HG02970 (cell line): ENCODE measurements around the gene SPSB4.

Source experiments
- ATAC-seq: cut with Tn5 transposase; IDR thresholded peaks from one replicate; pipeline ENCODE4 v1.9.1; 2021; ENCODE audit warnings: mild to moderate bottlenecking, moderate library complexity, moderate number of reproducible peaks; ENCODE audit not compliant: unreplicated experiment, low FRiP score

Gene SPSB4

DNA sequence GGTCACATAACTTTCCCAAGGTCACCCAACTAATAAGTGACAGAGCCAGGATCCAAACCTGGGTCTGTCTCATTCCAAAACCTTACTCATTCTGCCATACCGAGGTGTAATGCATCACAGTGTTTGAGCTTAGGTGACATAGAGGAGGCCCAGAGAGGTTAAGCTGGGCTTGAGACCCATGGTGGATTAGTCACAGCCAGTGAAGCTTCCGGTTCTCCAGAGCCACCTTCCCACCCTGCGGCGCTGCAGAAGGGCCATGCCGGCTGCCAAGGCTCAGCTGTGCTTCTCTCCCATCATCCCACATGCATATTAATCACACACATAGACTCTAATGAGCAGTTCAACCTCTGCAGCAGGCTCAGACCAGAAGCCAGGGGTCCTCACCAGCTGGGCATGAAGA lies 42.2 kb downstream of the SPSB4 start:
- no peak for ATAC-seq

DNA sequence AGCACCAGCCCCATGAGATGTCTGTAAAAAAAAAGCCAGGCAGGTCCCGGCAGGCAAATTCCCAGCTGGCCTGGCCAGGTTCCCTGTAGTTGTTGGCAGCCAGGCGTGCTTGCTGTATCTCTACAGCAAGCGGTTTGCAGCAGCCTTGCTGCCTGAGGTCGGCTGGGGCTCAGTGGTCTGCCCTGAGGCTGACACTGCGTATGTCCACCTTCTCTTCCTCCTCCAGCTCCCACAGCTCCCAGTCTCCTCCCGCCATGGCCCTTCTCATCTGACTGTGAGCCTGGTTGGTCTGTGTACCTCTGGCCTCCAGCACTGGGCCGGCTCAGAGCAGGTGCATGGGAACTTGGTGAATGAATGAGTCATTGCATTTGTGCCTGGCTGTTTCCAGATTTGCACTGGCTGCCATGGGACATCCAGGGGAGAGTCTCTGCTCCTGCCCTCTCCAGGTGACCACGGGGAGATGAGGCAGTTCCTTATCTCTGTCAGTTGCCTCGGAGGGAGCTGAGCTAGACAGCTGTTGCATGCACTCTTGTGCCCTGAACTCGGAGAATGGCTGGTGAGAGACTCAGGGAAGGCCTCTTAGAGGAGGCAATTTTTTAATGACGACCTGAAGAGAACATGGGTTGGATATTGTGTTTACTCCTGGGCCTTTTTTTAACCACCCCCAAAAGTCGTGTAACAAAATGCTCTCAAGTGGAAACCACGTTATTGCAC lies 43.0 kb downstream of the SPSB4 start:
- ATAC-seq: no peak

DNA sequence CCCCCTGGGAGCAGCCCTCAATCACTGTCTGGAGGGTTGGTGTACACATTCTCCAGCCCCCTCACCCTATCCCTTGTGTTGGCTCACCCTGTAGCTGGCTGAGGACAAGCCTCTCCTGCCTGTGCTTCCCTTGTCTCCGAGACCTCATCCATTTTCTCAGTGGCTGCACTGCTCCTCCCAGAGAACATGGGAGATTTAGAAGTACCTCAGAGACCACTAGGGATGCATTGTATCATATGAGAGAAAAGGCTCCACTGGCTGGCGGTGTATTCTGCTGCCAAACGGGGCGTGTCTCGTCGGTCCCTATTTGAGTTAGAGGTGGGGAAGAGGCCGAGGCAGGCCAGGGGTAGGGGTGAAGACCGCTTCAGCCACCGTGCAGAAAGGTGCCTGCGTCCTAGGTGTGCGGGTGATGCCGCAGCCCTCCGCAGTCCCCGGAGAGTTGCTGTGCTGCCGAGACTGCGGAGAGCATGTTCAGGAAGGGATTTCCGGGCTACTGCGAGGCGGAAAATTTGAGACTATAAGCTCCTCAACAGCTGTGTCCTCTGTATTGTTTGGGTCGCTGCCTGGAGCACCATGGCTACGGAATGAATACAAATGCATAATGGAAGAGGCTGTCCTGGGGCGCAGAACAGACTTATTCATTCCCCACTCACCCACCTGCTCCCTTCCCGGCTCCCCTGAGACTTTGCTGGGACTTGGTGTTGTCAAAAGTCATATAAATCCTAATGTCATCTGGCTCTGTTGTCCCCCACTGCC lies 43.8 kb downstream of the SPSB4 start:
- ATAC-seq: no peak

DNA sequence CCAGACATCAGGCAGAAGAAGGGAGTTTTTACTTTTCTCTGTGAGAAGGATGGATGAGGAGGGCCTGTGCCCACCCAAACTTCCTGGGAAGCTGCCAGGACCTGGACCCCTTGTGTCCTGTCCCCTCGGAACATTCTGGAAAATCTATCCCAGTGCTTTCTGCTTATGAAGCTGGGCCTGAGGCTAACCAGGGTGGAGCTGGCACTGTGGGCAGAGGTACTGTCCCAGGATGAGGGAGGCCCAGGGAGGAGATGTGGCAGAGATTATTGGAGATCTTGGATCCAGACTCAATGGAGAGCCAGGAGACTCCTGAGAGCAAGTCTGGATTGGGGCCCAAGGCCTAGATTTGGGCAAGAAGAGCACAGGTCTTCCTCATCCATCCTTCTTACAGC lies 44.4 kb downstream of the SPSB4 start:
- no peak for ATAC-seq

DNA sequence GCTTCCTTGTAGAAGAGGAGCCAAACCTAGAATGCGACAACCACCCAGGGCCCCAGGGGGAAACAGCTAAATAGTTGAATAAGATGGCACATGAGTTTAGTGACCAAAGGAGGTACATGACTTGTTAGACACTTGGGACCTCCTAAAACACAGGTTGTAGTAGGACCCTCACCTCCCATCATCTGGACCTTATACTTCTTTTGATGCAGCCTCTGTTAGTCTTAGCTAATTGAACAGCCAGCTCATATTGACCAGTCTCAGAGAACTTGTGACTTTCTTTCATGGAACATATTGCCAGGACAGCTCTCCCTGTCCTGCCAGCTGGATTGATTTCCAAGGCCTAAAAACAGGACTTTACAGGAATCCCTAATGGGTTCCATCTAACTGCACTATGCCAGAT lies 45.0 kb downstream of the SPSB4 start:
- no peak for ATAC-seq

DNA sequence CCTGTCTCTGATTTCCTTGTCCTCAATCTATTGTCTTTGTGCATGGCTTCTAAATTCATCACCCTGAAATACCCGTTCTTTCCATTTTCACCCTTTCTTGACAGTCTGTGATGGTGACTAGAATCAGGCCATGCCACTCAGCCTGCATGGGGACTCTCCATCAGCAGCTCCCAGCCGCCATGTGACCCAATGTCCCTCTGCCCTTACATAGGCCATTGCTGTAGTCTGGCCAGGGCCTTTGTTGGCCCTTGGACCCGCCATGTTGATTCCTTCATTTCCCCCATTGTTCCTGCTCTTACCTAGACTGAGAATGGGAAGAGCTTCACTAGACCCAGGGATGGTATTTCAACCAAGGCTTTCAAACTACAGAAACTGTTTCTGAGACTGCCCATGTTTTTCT lies 45.8 kb downstream of the SPSB4 start:
- no peak for ATAC-seq

DNA sequence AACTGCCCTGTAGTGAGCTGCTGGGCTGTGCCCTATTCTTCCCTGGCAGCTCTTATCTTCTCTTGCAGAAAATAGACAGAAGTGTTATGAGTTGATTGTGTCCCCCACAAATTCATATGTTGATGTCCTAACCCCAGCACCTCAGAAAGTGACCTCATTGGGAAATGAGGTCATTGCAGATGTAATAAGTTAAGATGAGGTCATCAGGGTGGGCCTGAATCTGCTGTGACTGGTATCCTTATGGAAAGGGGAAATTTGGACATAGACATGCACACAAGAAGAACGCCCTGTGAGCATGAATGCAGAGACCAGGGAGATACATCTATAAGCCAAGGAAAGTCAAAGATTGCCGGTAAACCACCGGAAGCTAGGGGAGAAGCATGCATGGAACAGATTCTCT lies 49.0 kb downstream of the SPSB4 start:
- ATAC-seq: no peak

DNA sequence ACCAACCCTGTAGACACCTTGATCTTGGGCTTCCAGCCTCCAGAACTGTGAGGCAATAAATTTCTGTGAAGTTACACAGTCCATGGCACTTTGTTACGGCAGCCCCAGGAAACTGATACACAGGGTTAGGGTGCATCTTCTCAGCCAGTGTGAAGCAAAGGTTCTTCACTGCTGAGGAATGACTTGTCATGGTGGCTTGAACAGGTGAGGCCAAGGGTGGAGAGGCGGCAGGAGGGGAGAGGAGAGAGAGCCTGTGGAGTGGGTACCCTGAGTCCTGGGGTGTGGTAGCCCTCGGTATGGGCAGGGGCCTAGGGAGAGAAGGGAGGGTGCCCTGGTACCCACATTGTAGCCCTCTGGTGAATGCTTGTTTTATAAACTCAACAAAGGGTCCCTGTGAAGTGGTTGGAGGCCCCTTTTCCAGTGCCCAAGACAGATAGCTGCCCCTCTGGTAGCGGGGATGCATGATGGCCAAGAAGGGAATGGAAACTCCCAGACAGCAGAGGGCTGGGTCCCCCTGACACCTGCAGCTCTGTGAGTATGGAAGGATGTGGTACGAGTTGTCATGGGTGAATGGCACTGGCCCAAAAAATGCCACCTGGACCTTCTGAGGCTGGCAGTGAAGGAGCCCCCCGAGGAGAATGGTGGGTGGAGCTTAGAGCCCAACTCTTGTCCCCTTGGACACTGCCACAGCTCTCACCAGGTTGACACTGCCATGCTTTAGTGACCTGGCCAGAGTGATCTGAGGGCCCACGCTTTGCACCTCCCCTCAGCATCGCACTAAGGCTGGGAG lies 49.6 kb downstream of the SPSB4 start:
- no peak for ATAC-seq

DNA sequence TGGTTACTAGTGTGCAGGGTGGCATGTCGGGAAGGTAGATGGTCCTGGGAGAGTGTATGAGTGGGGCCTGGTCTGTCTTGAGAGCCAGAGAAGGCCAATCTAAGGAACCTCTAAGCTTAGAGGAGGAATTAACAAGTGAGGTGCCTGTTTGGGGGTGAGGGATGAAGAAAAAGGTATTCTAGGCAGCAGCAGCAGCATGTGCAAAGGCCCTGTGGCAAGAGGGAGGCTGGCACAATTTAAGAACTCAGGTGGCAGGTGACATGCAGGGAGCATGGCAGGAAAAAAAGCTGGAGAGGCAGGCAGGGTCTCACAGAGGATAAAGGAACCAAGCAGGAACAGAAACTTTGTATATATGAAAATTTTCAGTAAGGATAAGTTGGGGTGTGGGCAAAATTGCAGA lies 51.2 kb downstream of the SPSB4 start:
- ATAC-seq: no peak

DNA sequence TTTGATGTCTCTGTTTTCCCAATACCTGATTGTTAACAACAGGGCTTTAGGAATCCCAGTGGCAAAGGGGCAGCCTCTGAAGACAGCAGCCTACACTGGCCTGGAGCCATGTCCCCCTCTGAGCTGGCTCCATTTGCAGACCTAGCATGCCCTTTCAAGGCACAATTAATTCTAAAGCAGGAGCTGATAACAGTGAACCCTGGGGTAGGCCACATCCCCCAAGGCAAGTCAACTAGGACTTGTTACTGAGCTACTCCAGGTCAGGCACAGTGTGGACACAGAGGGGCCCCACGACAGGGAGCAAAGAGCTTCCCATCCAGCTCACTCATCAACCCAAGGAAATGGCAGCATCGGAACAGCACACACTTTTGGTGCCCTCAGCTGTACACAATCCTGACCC lies 51.9 kb downstream of the SPSB4 start:
- no peak for ATAC-seq

DNA sequence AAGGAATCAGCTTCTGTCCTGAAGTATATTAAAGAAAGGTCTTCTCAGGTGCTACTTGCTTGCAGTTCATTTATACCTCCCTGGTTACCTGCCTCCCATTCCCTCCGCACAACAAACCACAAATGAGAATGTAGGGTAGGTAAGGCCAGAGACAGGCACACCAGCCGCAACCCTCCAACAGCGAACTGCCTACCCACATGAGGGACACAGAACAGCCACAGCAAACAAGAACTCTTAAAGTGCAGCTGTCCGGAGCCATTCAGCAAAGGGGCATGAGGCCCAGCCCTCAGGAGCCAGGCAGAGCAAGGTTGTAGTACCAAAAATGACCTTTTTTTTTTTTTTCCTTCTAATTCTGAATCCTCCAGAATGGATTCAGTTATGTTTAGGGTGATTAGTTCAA lies 52.4 kb downstream of the SPSB4 start:
- ATAC-seq: no peak

DNA sequence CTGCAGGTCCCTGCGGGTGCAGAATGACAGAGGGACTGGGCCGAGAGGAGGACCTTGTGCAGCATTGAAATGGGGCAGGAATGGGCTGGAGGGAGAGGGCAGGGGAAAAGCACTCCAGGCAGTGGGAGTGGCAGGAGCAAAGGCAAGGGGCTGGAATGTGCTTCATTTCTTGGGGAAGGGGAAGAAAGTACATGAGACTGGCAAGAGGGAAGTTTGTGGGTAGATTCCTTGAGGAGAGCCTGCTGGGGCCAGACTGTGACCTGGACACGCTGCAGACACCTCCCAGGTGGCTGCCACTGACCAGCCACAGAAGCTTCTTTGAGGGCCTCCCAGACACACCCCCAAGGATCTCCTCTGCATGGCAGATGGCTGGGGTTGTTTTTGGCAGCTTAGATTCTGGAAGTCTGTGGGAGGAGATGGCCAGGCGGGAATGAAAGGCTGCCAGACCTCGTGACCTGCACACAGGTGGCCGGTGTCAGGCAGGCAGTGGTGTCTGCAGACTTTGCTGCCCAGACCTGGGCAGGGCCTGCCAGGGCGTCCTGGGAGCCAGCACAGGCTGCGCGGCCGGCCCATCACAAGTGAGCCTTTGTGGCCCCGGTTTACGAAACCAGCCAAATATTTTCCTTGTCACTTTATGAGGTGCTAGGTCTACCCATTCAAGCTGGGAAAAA lies 53.1 kb downstream of the SPSB4 start:
- ATAC-seq: no peak

DNA sequence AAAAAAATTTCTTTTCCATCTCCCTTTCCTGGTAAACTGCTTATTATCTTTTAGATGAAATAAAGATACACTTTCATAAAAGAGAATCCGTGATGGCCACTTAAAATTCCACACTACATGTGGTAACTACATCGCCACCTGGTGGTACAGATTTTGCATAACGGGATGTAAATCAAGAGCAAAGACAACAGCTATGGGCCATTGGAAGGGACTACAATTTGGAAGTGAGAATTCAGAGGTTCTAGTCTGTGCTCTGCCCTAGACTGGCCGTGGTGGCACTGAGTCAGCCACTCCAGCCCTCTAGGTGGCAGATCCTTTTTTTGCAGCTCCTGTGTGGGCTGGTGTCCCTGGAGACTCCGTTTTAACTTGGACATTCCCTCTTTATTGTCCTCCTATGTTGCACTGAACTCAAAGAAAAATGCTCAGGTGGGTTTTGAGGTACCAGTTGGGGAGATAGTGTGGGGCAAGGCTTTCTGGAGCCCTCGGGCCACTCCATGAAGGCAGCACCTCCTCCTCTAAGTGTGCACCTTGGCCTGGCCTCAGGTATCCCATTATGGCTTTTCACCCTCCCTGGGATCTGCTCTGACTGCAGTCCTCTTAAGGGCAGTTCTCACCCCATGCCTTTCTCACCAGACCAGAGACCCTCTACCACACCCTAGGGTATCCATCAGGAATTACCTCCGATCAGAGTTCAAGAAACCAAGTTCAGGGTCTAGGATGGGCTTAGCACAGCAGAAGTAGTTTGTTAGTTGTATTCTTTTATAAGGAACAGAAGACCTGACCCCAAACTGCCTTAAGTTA lies 54.9 kb downstream of the SPSB4 start:
- ATAC-seq: no peak

DNA sequence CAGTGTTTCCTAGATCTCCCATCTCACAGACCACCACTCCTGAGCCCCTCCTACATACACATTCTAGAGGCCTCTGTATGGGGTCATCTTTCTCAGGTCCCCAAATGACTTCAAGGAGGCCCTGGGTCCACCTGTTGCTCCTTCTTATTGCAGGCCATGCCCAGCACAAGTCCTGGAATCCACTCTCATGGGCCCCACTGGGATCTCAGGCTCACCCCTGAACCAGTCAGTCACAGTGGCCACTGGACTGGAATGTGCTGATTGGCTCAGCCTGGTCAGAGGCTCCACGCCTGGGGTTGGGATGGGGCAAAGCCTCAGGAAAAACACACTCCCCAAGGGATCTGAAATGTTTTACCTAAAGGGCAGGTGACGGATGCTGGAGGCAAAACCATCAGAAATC lies 55.7 kb downstream of the SPSB4 start:
- ATAC-seq: no peak

DNA sequence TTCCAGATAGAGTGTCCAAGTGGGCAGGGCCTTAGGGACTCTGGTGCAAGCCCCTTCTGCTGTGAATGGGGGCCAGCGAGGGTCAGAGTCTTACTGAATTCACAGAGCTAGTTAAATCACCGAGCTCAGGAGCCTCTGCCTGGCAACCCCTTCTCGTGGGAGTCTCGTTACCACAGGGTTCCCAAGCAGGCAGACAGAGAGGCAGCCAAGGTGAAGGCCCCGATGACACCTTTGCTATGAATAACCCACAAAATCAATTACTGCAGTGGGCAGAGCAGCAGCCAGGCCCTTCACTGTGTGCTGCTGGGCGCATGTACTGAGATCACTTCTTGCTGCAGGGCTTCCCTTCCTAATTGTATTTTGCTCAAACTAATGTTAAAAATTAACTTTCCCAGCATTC lies 56.9 kb downstream of the SPSB4 start:
- ATAC-seq: no peak

DNA sequence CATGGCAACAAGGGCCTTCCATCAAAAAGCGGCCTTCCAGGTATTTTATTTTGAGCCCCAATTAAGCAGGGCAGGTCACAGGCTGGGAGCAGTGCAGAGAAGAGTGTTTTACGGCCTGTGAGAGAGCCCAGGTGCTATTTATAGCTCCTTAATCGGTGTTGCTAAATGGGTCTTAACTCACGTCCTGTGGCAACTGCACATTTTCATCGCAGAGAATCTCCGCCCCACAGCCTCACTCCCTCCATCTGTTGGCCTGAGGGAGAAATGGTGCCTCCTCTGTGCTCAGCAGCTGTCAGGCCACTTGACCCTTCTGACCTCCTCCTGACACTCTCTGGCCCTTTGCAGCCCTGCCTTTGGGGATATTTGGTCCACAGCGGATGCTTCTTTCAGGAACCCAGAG lies 58.6 kb downstream of the SPSB4 start:
- no peak for ATAC-seq

DNA sequence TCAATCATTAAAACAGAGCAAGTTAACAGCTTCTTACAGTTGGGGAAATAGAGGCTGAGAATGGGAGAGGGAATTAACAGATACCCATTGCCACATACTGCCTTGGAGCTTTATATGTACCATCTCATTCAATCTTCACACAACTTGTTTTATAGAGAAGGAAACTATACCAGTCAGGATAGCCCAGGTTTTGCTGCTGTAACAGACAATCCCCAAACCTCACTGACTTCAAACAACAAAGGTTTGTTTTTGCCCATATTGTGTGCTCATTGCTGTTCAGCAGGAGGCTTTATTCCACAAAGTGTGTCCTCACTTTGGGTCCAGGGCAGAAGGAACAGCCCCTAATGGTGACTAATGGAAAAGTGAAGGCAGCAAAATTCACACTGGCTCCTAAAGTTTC lies 59.2 kb downstream of the SPSB4 start:
- ATAC-seq: no peak

DNA sequence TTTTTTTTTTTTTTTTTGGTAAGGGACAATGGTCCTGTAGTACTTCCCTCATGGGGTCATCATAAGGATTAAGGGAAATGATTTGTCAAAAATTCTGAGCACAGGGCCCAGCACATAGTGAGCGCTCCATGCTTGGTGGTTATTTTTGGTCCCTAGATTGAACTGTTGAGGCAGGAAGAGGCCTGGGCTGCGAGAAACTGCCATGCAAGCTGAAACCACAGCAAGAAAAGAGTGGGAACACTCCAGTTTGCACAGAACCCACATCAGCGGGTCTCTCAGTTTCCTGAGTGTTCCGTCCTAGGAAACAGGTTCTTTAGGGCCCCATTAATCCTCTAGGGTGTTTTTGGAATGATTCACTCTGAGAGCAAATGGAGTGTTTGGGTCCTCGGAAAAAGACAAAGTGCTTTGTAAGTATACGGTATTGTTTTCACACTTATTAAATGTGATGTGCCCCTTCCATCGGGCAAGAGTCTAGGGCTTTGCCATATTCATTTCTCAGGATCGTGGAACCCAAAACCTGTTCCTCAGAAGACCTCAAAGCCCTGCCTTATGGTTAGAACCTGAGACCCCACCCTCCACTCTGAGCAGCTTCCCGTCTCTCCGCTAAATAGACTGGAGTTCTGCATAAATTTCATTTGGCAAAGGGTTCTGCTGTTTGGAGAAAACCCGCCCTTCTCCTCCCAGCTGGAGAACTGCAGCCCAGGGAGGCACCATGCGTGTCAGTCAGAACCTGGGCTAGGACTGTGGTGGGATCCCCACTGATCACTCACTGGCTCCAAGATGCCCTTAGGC lies 60.4 kb downstream of the SPSB4 start:
- ATAC-seq: no peak

DNA sequence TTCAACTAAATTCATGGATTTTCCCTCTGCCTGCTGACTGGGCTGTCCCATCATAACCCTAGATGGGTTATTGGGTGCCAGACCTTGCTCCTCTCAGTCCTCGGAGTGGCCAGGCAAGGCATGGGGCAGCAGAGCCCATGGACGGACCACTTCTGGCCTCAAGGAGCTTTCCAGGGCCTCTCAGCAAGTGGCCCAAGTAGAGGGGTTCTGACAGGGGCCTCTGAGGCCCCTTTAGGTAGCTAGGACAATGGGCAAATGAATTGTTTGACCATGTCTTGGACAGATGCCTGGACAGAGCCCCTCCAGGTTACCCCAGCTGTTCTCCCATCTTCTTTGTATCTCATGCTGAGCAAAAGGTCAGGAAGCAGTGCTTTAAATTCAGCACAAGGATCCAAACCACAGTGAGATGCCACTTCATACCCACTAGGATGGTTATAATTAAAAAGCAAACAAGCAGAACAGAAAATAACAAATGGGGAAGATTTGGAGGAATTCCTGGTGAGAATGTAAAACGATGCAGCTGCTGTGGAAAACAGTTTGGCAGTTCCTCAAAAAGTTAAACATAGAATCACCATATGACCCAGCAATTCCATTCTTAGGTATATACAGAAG lies 61.6 kb downstream of the SPSB4 start:
- no peak for ATAC-seq
